Mesendoderm (in vitro differentiated cells): Measurements from ENCODE around the gene TNFRSF1B. TPM values are rescaled to one million over a fixed set of nuclear protein-coding genes. Genes with fewer than 3 reads are reported as not detected.

Source experiments
- DNase-seq: peaks from one replicate; pipeline ENCODE4 v3.0.0; 2013
- H2AK5ac ChIP-seq: 2 replicates; pipeline ENCODE4 v1.6.1; 2013; ENCODE audit warnings: low read length, inconsistent platforms
- H2BK120ac ChIP-seq: 2 replicates; pipeline ENCODE4 v1.6.1; 2013; ENCODE audit warnings: low read depth, mild to moderate bottlenecking, low read length, moderate library complexity, mixed read lengths
- H2BK15ac ChIP-seq: replicated peaks from 2 replicates; pipeline ENCODE4 v1.6.1; 2013; ENCODE audit warnings: low read depth, mild to moderate bottlenecking, moderate library complexity
- H2BK5ac ChIP-seq: 2 replicates; pipeline ENCODE4 v1.6.1; 2013; ENCODE audit warnings: low read length, inconsistent platforms
- H3K18ac ChIP-seq: 2 replicates; pipeline ENCODE4 v1.6.1; 2013; ENCODE audit warnings: mild to moderate bottlenecking, low read length, mixed read lengths
- H3K23ac ChIP-seq: one replicate; pipeline ENCODE4 v1.6.1; 2013; ENCODE audit warnings: low read length
- H3K27ac ChIP-seq: 2 replicates; pipeline ENCODE4 v1.5.1; 2013; ENCODE audit warnings: low read depth, mild to moderate bottlenecking, inconsistent platforms, low read length, moderate library complexity
- H3K27me3 ChIP-seq: 2 replicates; pipeline ENCODE4 v1.6.1; 2013; ENCODE audit warnings: low read length, control low read depth, mild to moderate bottlenecking, inconsistent platforms; ENCODE audit not compliant: insufficient read depth, poor library complexity
- H3K36me3 ChIP-seq: 2 replicates; pipeline ENCODE4 v1.6.1; 2013; ENCODE audit warnings: low read length, inconsistent platforms; ENCODE audit not compliant: control insufficient read depth, insufficient read depth
- H3K4ac ChIP-seq: one replicate; pipeline ENCODE4 v1.6.1; 2013; ENCODE audit warnings: low read depth, mild to moderate bottlenecking, low read length, moderate library complexity
- H3K4me1 ChIP-seq: 2 replicates; pipeline ENCODE4 v1.6.1; 2013; ENCODE audit warnings: low read depth, low read length, inconsistent platforms; ENCODE audit not compliant: control insufficient read depth
- H3K4me2 ChIP-seq: 2 replicates; pipeline ENCODE4 v1.6.1; 2013; ENCODE audit warnings: low read length
- H3K4me3 ChIP-seq: 2 replicates; pipeline ENCODE4 v1.5.1; 2013; ENCODE audit warnings: mild to moderate bottlenecking, low read length
- H3K56ac ChIP-seq: one replicate; pipeline ENCODE4 v1.6.1; 2013; ENCODE audit warnings: low read length
- H3K79me1 ChIP-seq: 2 replicates; pipeline ENCODE4 v1.6.1; 2013; ENCODE audit warnings: low read length, inconsistent platforms
- H3K79me2 ChIP-seq: 2 replicates; pipeline ENCODE4 v1.6.1; 2013; ENCODE audit warnings: mild to moderate bottlenecking, low read length; ENCODE audit not compliant: control insufficient read depth, insufficient read depth
- H3K9ac ChIP-seq: 2 replicates; pipeline ENCODE4 v1.6.1; 2013; ENCODE audit warnings: low read length, inconsistent platforms
- H4K5ac ChIP-seq: one replicate; pipeline ENCODE4 v1.6.1; 2013; ENCODE audit warnings: low read length
- H4K8ac ChIP-seq: one replicate; pipeline ENCODE4 v1.6.1; 2013; ENCODE audit warnings: low read depth, mild to moderate bottlenecking, control low read depth, low read length, moderate library complexity
- WGBS: extraction: QIAGEN DNeasy Blood & Tissue Kit; methylation state at CpG from one replicate; pipeline ENCODE4 v1.1.7; 2013; ENCODE audit warnings: low lambda C conversion rate, missing lambda C conversion rate; ENCODE audit not compliant: insufficient coverage; ENCODE audit errors: extremely low coverage; 5-methylcytosine and 5-hydroxymethylcytosine counted together
- polyA plus RNA-seq, 2 experiments: library from polyadenylated mRNA; stranded (reverse); fragments of 200-250 nt; gene quantifications; one replicate each; pipeline ENCODE4 v1.2.3, GENCODE V29; 2013

TNFRSF1B gene
- 0.77 TPM for polyA plus RNA-seq (2013, experiment 1 of 2)
- polyA plus RNA-seq (2013, experiment 2 of 2), result 0.66 TPM

DNA sequence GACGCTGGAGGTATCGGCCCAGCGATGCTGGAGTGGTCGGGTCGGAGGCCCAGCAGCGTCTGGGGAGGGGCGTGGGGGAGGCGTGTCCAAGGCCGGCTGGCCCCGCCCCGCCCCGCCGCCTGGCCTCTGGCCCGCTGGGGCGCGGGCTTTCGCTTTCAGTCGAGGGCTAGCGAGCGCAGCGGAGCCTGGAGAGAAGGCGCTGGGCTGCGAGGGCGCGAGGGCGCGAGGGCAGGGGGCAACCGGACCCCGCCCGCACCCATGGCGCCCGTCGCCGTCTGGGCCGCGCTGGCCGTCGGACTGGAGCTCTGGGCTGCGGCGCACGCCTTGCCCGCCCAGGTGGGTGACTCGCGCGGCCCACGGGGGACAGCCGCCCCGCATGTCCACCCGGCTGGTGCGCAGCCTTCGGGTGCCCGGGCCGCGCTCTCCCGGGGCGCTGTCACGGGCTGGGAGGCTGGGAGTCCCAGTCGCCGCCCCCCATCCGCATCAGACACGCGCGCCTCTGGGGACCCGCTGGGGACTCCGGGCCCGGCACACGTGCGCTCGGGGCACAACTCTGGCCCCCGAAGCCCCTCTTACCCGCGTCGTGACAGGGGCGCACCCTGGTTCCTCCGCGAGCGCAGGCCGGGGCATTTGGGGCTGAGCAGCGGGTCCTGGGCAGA lies at the start of gene TNFRSF1B:
Gene TNFRSF1B (plus strand): TSS at position 158 of the 659 bp plus-strand sequence. CDS start 101 bp downstream, at position 259.
- H3K79me1 ChIP-seq, result no peaks in the 10 kb centered on the region
- DNase-seq, result peak; percentile 60
- H3K27ac ChIP-seq, result no peak within 1 kb of the TSS
- no peak within 1 kb of the TSS for H4K8ac ChIP-seq
- peak within 1 kb of the TSS; percentile 80 for H3K56ac ChIP-seq
- H3K36me3 ChIP-seq, result no peaks in the 10 kb centered on the region
- no peaks in the 10 kb centered on the region for H3K79me2 ChIP-seq
- H3K4ac ChIP-seq, result no peak within 1 kb of the TSS
- peaks cover 2% of the 10 kb centered on the region for H3K27me3 ChIP-seq
- H2BK15ac ChIP-seq, result no peak within 1 kb of the TSS
- no CpG with 5 or more reads among the region's 79 CpGs for WGBS
- peak within 1 kb of the TSS; percentile 20 for H3K4me2 ChIP-seq
- H3K23ac ChIP-seq, result no peak within 1 kb of the TSS
- H3K4me1 ChIP-seq, result no peaks in the 10 kb centered on the region
- H3K4me3 ChIP-seq, result no peak within 1 kb of the TSS
- H3K18ac ChIP-seq, result no peak within 1 kb of the TSS
- H2BK5ac ChIP-seq, result no peak within 1 kb of the TSS
- H3K9ac ChIP-seq, result peak within 1 kb of the TSS; percentile 48
- no peak within 1 kb of the TSS for H2AK5ac ChIP-seq
- no peak within 1 kb of the TSS for H4K5ac ChIP-seq
- no peak within 1 kb of the TSS for H2BK120ac ChIP-seq

DNA sequence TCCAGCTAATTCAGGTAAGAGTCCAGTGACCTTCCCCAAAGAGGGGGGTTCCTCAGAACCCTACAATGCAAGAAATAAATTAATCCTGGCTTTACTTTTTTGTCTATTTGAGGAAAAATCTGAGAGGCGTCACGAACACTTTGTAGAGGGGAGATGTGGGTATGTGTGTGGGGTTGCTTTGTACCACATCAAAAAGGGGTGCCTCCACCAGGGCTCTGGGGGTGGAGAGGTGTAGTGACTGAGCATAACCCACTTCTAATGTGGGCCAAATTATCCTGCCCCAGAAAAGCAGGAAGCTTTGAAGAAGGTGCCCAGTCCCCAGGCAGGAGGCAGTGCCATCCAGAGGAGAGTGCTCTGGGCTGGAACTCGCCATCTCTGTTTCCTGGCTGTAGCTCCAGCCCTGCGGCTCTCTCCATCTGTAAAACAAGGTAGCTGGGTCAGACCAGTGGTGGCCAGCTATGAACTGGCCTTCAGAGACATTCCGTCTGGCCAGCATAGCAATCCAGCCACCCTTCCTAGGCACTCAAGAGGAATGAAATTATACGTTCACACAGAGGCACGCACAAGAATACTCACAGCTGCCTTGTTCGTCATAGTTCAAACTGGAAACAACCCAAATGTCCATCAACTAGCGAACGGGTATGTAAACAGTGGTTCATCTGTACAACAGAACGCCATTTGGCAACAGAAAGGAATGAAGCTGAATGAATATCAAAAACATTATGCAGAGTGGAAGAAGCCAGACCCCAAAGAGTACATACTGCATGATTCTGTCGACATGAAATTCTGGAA lies 45.4 kb upstream of the TNFRSF1B start:
- Histone ChIP-seq H3K18ac (no peak overlapping the region), H3K36me3 (no peaks in the 10 kb centered on the region)
- no CpG with 5 or more reads among the region's 12 CpGs for WGBS

DNA sequence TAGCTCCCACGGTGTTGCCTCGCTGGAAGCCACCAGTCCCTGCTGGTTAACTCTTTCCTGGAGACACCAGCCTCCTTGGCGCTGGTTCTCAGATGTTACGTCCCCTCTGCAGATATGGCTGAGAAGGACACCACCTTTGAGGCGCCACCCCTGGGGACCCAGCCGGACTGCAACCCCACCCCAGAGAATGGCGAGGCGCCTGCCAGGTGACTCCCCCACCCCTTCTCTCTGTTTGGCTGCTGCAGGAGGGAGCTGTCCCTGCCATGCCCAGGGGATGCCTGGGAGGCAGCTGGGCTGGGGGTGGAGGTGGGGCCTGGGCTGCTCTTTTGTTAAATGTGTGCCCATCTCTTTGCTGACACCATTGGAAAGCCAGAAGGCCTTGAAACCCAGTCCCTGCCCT lies 43.6 kb upstream of the TNFRSF1B start:
- no peak for DNase-seq
- H3K4me3 ChIP-seq, result no peak overlapping the region
- H3K79me2 ChIP-seq, result no peaks in the 10 kb centered on the region
- no peak overlapping the region for H2BK15ac ChIP-seq
- H3K36me3 ChIP-seq, result no peaks in the 10 kb centered on the region
- no peaks in the 10 kb centered on the region for H3K79me1 ChIP-seq
- no peak overlapping the region for H3K4ac ChIP-seq
- no peak overlapping the region for H3K18ac ChIP-seq
- H2BK5ac ChIP-seq, result no peak overlapping the region
- no peak overlapping the region for H3K56ac ChIP-seq
- H2BK120ac ChIP-seq, result no peak overlapping the region
- H3K9ac ChIP-seq, result no peak overlapping the region
- no peak overlapping the region for H4K5ac ChIP-seq
- no peak overlapping the region for H4K8ac ChIP-seq
- H3K23ac ChIP-seq, result no peak overlapping the region
- H3K4me1 ChIP-seq, result no peaks in the 10 kb centered on the region
- no peak overlapping the region for H3K4me2 ChIP-seq
- no peak overlapping the region for H2AK5ac ChIP-seq
- H3K27me3 ChIP-seq, result no peaks in the 10 kb centered on the region
- no CpG with 5 or more reads among the region's 8 CpGs for WGBS
- no peak overlapping the region for H3K27ac ChIP-seq

More for the DNA sequence above, 45.4 kb upstream of the TNFRSF1B start:
- no peaks in the 10 kb centered on the region for H3K79me1 ChIP-seq
- no peak overlapping the region for H2BK15ac ChIP-seq
- no peak overlapping the region for H3K4me3 ChIP-seq
- H2AK5ac ChIP-seq, result no peak overlapping the region
- H3K4me2 ChIP-seq, result no peak overlapping the region
- H2BK5ac ChIP-seq, result no peak overlapping the region
- H3K56ac ChIP-seq, result no peak overlapping the region
- no peak overlapping the region for H3K9ac ChIP-seq
- no peak overlapping the region for H4K8ac ChIP-seq
- H3K23ac ChIP-seq, result no peak overlapping the region
- no peak overlapping the region for H4K5ac ChIP-seq
- no peaks in the 10 kb centered on the region for H3K4me1 ChIP-seq
- H3K27me3 ChIP-seq, result no peaks in the 10 kb centered on the region
- no peak overlapping the region for H3K27ac ChIP-seq
- H3K4ac ChIP-seq, result no peak overlapping the region
- DNase-seq, result no peak
- no peak overlapping the region for H2BK120ac ChIP-seq
- no peaks in the 10 kb centered on the region for H3K79me2 ChIP-seq

DNA sequence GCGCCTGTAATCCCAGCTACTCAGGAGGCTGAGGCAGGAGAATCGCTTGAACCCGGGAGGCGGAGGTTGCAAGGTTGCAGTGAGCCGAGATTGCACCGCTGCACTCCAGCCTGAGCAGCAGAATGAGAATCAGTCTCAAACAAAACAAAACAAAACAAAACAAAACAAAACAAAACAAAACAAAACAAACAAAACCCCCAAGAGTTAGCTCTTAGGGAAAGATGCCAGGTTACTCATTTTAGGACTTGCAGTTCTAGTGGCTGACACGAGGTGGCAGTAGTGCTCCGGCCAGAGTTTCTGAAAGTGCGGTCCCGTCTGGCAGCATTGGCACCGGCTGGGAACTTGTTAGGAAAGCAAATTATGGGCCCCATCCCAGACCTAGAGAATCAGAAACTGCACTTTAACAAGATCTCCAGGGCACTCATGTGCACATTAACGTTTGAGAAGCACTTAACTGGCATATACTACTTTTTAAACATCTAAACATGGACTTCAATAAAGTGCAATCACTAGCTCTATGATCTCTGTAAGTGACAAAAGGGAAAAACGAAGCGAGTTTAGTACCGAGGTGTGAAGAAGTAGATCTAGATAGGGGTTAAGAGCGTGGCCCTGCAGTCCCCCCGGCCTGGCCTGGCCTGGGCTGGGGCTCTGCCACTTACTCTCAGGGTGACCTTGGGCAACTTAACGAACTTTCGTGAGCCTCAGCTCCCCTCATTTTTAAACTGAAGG lies 41.9 kb upstream of the TNFRSF1B start:
- DNase-seq, result peak; percentile 68
- H3K4me1 ChIP-seq, result no peaks in the 10 kb centered on the region
- no peak overlapping the region for H2BK120ac ChIP-seq
- H3K4ac ChIP-seq, result no peak overlapping the region
- no peak overlapping the region for H2BK5ac ChIP-seq
- H3K36me3 ChIP-seq, result no peaks in the 10 kb centered on the region
- H3K79me2 ChIP-seq, result no peaks in the 10 kb centered on the region
- H3K27ac ChIP-seq, result no peak overlapping the region
- H4K8ac ChIP-seq, result no peak overlapping the region
- H3K4me2 ChIP-seq, result no peak overlapping the region
- no peak overlapping the region for H2BK15ac ChIP-seq
- H3K79me1 ChIP-seq, result no peaks in the 10 kb centered on the region
- WGBS, result no CpG with 5 or more reads among the region's 19 CpGs
- no peak overlapping the region for H4K5ac ChIP-seq
- H3K27me3 ChIP-seq, result no peaks in the 10 kb centered on the region
- no peak overlapping the region for H2AK5ac ChIP-seq
- H3K56ac ChIP-seq, result no peak overlapping the region
- no peak overlapping the region for H3K4me3 ChIP-seq
- no peak overlapping the region for H3K9ac ChIP-seq
- H3K23ac ChIP-seq, result no peak overlapping the region
- no peak overlapping the region for H3K18ac ChIP-seq

DNA sequence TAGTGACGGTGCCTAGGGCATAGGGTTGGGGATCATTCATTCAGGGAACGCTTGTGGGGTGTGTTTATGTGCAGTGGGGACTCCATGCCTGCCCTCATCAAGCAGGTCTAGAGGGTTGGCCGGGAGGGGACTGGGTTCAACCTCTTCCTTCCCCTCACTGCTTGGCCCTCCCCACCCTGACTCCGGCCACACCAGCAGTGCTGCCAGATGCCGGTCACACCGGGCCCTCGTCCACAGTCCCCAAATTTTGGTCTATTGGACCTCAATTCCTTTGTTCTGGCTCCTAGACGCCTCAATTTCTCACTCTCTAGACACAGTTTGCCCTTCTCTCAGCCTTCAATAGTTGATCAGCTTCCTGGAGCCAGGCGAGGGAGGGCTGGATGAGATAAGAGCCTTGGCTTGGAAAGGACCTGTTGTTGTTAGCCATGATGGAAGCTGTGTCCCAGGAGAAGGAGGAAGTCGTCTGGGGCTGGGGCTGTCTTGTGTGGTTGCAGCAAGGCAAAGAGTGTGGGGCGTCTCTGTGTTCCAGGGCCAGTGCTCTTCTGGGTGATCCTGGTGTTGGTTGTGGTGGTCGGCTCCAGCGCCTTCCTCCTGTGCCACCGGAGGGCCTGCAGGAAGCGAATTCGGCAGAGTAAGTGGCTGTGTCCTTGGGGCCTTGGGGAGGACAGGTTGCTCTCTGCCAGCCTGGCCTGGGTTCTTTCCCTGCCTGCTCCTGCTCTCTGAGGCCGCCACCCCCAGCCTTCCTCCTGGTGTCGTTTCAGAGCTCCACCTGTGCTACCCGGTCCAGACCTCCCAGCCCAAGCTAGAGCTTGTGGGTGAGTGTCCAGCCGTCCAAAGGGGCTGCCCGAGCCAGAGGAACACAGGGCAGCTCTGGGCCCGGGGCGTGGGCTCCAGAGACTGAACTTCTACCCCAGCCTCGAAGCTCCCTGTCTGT lies 41.1 kb upstream of the TNFRSF1B start:
- WGBS, result no CpG with 5 or more reads among the region's 24 CpGs

More for the DNA sequence above, 41.1 kb upstream of the TNFRSF1B start:
- H3K27ac ChIP-seq, result no peak overlapping the region
- no peaks in the 10 kb centered on the region for H3K79me1 ChIP-seq
- H3K4ac ChIP-seq, result no peak overlapping the region
- no peak overlapping the region for H3K4me2 ChIP-seq
- H3K9ac ChIP-seq, result no peak overlapping the region
- H2BK5ac ChIP-seq, result no peak overlapping the region
- H3K27me3 ChIP-seq, result no peaks in the 10 kb centered on the region
- H3K23ac ChIP-seq, result no peak overlapping the region
- no peaks in the 10 kb centered on the region for H3K4me1 ChIP-seq
- H3K36me3 ChIP-seq, result no peaks in the 10 kb centered on the region
- peak overlapping the region; percentile 15 for H3K56ac ChIP-seq
- no peak for DNase-seq
- H3K4me3 ChIP-seq, result no peak overlapping the region
- H4K8ac ChIP-seq, result no peak overlapping the region
- H3K18ac ChIP-seq, result no peak overlapping the region
- no peaks in the 10 kb centered on the region for H3K79me2 ChIP-seq
- H4K5ac ChIP-seq, result no peak overlapping the region
- H2AK5ac ChIP-seq, result no peak overlapping the region
- H2BK15ac ChIP-seq, result no peak overlapping the region
- H2BK120ac ChIP-seq, result no peak overlapping the region
